ENCODE results near the gene ARL10. TPM values are rescaled to one million over a fixed set of nuclear protein-coding genes. Genes with fewer than 3 reads are reported as not detected.

ARL10 gene
- total RNA-seq, 2 donors from 2014 or later: 1.3 to 2.8 TPM

DNA sequence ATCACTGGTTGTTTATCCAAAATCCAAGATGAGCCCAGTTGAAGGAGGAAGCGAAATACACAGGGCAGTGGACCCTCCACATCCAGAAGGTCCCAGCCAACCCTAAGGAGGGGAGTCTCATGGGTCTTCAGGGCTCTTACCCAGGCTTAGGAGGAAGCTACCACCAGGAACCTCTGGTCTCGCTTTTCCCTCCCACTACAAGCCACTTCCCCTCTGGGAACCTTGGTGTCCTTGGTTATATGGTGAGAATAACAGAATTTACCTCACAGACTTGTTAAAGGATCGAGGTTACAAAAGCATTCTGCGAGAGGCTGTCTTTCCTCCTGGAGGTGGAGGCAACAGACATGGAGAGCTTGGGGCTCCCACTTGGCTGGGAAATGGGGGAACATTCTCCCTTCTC is 26.7 kb downstream of the ARL10 start:
- peaks cover 5% of the 10 kb centered on the region for H3K4me1 ChIP-seq
- no peaks in the 10 kb centered on the region for H3K36me3 ChIP-seq
- TF ChIP-seq, protein P1, sequence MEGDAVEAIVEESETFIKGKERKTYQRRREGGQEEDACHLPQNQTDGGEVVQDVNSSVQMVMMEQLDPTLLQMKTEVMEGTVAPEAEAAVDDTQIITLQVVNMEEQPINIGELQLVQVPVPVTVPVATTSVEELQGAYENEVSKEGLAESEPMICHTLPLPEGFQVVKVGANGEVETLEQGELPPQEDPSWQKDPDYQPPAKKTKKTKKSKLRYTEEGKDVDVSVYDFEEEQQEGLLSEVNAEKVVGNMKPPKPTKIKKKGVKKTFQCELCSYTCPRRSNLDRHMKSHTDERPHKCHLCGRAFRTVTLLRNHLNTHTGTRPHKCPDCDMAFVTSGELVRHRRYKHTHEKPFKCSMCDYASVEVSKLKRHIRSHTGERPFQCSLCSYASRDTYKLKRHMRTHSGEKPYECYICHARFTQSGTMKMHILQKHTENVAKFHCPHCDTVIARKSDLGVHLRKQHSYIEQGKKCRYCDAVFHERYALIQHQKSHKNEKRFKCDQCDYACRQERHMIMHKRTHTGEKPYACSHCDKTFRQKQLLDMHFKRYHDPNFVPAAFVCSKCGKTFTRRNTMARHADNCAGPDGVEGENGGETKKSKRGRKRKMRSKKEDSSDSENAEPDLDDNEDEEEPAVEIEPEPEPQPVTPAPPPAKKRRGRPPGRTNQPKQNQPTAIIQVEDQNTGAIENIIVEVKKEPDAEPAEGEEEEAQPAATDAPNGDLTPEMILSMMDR (IDR thresholded peaks at IDR 0.05): no peak
- intact Hi-C loops (cut with DNase I): no loop called here
- no peak overlapping the region for H3K27ac ChIP-seq
- H3K4me3 ChIP-seq: no peak overlapping the region
- no peaks in the 10 kb centered on the region for H3K9me3 ChIP-seq
- DNase-seq: no peak
- no peaks in the 10 kb centered on the region for H3K27me3 ChIP-seq
- no peak overlapping the region for H3K9ac ChIP-seq (ENCODE audit: low read depth in 2 of 2, low read length in 2 of 2)

DNA sequence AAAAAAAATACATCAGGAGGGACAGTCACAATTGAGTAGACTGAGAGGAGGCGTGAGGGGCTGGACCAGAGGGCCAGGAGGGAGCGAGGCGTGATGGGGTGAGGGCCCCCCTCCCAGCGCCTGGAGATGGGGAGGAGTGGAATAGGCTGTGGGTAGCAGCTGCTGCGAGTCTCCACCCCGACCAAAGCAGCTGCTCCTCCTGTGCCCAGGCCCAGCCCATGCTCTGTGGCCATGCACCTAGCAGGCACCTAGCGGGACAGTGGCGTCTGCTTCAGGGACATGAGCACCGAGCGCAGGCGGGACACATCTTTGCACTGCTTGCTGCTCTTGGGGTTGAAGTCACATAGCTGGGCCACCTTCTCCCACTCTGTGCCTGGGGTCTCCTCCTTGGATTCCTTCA is 27.2 kb downstream of the ARL10 start:
- no peak for DNase-seq
- TF ChIP-seq, protein P1 (IDR thresholded peaks at IDR 0.05): no peak
- H3K9ac ChIP-seq (ENCODE audit: low read depth in 2 of 2, low read length in 2 of 2): no peak overlapping the region
- no peak overlapping the region for H3K27ac ChIP-seq
- no peaks in the 10 kb centered on the region for H3K36me3 ChIP-seq
- intact Hi-C loops (cut with DNase I): no loop called here
- peaks cover 3% of the 10 kb centered on the region for H3K4me1 ChIP-seq
- no peaks in the 10 kb centered on the region for H3K9me3 ChIP-seq
- H3K27me3 ChIP-seq: no peaks in the 10 kb centered on the region
- H3K4me3 ChIP-seq: no peak overlapping the region

GRCh38 chr5:176394096-176394495 is 28.8 kb downstream of the ARL10 start:
- Histone ChIP-seq H3K27ac (no peak overlapping the region), H3K36me3 (no peaks in the 10 kb centered on the region), H3K4me1 (no peaks in the 10 kb centered on the region), H3K9ac (ENCODE audit: low read depth in 2 of 2, low read length in 2 of 2) (no peak overlapping the region), H3K9me3 (no peaks in the 10 kb centered on the region), H3K4me3 (no peak overlapping the region), H3K27me3 (no peaks in the 10 kb centered on the region)
- DNase-seq: no peak
- intact Hi-C loops (cut with DNase I): no loop called here
- TF ChIP-seq, protein P1 (IDR thresholded peaks at IDR 0.05): no peak

GRCh38 chr5:176394881-176395675 is 29.8 kb downstream of the ARL10 start:
- intact Hi-C loops (cut with DNase I): no loop called here
- no peak overlapping the region for H3K9ac ChIP-seq (ENCODE audit: low read depth in 2 of 2, low read length in 2 of 2)
- H3K27ac ChIP-seq: no peak overlapping the region
- no peaks in the 10 kb centered on the region for H3K4me1 ChIP-seq
- DNase-seq: no peak
- H3K4me3 ChIP-seq: no peak overlapping the region
- TF ChIP-seq, protein P1 (IDR thresholded peaks at IDR 0.05): no peak
- no peaks in the 10 kb centered on the region for H3K27me3 ChIP-seq
- H3K9me3 ChIP-seq: no peaks in the 10 kb centered on the region
- H3K36me3 ChIP-seq: no peaks in the 10 kb centered on the region

GRCh38 chr5:176396330-176396729 is 31.0 kb downstream of the ARL10 start:
- Histone ChIP-seq H3K36me3 (no peaks in the 10 kb centered on the region), H3K9ac (ENCODE audit: low read depth in 2 of 2, low read length in 2 of 2) (no peak overlapping the region), H3K27ac (no peak overlapping the region), H3K27me3 (no peaks in the 10 kb centered on the region), H3K4me3 (no peak overlapping the region), H3K4me1 (no peaks in the 10 kb centered on the region), H3K9me3 (no peaks in the 10 kb centered on the region)
- no peak for DNase-seq
- TF ChIP-seq, protein P1 (IDR thresholded peaks at IDR 0.05): no peak
- intact Hi-C loops (cut with DNase I): no loop called here

Measured in colonic mucosa (tissue), 4 donors.